Putamen (tissue), 1 donor: ENCODE data around the gene MELTF.
"Not testable (repeated sequence)": the region's sequence is repeated elsewhere in the genome, so short reads cannot be mapped to it uniquely, and the experiment has no call there.

Source experiments
- DNase-seq: peaks from one replicate; pipeline ENCODE4 v3.0.0-alpha.2; 2016; ENCODE audit warnings: low spot score

The MELTF gene

GRCh38 chr3:197029511-197030167 lies at the start of gene MELTF:
Gene MELTF (minus strand): TSS chr3:197029817. CDS start chr3:197029702, 115 bp downstream.
- no peak for DNase-seq

GRCh38 chr3:197076415-197076814 lies 46.8 kb upstream of the MELTF start:
- DNase-seq, result no peak

- DNase-seq, result no peak
Observed at GRCh38 chr3:197068077-197068476, 38.5 kb upstream of the MELTF start.

GRCh38 chr3:197064771-197065170 lies 35.2 kb upstream of the MELTF start:
- no peak for DNase-seq

DNA sequence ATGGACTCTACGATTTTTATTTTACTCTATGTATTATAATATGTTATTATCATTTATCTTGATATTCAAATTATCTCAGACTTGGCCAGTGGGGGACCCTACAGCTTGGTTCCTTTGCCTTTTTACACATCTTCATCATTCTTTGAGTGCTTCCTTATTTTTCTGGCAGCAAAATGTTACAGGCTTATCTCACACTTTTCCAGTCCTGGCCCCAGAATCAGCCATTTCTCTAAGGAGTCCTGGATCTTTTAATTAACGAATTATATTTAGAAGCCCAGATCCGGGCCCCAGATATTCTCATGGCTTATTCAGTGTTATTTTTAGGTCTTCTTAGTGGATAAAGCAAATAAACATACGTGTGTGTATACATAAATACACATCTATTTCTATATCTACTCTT lies 32.8 kb upstream of the MELTF start:
- no peak for DNase-seq

GRCh38 chr3:197051637-197052036 lies 22.0 kb upstream of the MELTF start:
- DNase-seq, result not testable (repeated sequence)

GRCh38 chr3:197050511-197050910 lies 20.9 kb upstream of the MELTF start:
- DNase-seq, result no peak

GRCh38 chr3:197042539-197042938 lies 12.9 kb upstream of the MELTF start:
- DNase-seq, result no peak

- no peak for DNase-seq
Observed at GRCh38 chr3:197041875-197042488, 12.4 kb upstream of the MELTF start.

DNA sequence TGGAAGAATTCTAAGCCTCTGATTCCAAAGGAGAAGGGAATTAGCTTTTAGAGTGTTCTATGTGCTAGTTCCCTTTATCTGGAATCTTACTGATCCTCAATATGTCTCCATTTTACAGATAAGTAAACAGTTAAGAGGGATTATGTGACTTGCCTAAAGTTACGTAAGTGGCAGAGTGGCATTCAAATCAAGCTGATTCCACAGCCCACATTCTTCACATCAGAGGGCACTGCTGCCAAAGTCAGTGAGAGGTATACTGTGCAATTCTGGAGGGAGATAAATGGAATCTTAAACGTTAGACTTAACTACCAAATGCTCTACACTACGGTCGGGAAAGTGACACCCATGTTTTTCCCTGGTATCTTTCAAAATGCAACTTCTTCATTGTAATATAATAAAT lies 11.0 kb upstream of the MELTF start:
- DNase-seq, result no peak

DNA sequence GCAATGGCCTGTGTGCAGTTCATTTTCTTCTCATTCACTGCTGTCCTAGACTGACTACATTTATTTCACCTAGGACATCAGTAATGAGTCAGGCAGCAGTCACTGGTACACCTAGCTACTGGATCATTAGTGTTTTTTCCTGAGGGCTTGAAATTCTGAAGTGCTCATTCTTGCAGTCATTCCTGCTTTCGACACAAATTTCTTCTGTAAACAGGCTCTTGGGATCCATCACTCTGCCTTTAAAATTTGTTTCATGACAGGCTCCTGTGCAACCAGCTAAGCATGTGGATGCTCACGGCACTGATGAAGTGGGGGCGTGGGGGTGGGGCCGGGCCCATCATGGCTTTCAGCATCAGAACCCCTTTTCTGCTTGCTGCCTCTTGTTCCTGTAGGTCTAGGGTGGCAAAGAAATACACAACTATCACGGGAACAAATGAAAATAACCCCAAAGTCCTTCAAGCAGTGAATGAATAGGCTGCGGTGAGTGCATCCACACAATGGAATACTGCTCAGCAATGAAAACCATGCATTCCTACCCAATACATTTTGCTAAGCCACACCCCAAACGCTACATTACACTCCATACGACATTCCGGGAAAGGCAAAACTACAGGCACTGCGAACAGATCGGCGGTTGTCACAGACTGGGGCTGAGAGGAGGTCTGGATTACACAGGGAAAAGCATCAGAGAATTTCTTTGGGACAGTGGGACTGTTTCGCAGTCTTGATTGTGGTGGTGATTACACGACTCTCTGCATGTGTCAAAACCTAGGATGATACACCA lies 9.3 kb upstream of the MELTF start:
- no peak for DNase-seq

DNA sequence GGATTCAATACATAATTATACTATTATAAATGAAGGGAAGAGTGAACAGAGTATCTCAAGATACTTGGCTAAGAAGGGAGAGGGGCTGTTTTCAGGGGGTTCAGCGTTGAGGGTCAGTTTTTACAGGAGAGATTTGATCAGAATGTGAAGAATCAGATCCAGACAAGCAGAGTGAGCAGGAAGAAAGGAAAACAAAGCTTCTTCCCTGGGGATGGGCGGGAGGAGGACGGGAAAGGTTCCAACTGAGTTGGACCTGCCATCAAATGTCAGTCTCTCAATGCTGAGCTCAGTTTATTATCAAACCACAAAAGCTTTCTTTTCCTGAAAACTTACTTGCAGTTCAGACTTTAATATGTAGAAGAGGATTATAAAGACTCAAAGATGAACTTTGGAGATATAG lies 6.0 kb upstream of the MELTF start:
- no peak for DNase-seq

DNA sequence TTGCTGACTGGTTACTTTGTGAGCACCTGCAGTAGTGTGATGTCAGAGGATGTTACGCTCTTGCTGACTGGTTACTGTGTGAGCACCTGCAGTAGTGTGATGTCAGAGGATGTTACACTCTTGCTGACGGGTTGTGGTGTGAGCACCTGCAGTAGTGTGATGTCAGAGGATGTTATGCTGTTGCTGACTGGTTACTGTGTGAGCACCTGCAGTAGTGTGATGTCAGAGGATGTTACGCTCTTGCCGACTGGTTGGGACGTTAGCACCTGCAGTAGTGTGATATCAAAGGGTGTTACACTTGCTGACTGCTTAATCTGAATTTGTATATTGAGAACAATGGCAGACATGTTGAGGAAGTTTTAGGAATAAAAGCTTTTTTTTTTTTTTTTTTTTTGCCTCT lies 5.2 kb upstream of the MELTF start:
- DNase-seq, result not testable (repeated sequence)

- DNase-seq, result not testable (repeated sequence)
Observed at GRCh38 chr3:197033764-197034163, 4.1 kb upstream of the MELTF start.

DNA sequence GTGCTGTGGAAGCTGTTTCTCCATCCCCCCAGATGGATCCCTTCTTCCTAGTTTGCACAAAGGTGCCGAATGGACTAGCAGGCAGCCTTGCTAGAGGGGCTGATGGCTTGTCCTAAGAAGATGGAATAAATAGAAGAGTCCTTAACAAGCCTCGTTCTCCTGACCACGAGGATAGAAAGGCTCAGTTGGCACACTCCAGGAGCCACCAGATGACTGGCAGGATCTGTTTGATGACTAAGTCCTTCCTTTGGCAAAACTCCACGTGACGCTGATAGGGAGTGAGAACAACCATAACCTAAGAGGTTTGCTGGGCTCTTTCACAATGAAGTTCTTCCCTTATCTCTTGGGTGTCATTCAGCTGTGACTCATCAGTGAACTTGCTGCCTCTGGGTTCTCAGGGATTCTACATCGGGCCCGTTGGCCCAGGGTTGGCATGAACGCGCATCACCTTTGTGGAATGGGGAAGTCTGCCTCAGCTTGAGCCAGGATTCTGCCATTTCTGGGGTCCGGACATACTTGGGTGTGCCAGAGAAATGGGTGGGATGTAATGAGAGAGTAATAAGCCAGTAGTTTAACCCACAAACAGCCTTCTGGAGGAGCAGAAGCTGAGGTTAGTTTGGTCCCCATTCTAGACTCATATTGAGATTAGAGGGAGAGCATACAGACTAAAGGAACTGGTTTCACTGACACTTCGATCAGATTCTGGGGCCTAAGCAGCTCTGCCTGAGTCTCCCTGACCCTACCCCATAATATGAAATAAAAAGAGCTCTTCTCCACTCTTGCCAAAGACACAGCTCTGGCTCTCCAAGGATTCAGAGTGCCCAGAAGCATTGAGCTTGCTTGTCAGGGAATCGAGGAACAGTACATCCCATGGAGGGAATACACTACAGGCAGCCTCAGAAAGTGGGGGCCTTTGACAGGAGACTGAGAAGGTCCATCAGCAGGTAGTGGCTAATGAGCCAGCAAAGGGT lies 2.0 kb upstream of the MELTF start:
- peak; percentile 24 for DNase-seq

DNA sequence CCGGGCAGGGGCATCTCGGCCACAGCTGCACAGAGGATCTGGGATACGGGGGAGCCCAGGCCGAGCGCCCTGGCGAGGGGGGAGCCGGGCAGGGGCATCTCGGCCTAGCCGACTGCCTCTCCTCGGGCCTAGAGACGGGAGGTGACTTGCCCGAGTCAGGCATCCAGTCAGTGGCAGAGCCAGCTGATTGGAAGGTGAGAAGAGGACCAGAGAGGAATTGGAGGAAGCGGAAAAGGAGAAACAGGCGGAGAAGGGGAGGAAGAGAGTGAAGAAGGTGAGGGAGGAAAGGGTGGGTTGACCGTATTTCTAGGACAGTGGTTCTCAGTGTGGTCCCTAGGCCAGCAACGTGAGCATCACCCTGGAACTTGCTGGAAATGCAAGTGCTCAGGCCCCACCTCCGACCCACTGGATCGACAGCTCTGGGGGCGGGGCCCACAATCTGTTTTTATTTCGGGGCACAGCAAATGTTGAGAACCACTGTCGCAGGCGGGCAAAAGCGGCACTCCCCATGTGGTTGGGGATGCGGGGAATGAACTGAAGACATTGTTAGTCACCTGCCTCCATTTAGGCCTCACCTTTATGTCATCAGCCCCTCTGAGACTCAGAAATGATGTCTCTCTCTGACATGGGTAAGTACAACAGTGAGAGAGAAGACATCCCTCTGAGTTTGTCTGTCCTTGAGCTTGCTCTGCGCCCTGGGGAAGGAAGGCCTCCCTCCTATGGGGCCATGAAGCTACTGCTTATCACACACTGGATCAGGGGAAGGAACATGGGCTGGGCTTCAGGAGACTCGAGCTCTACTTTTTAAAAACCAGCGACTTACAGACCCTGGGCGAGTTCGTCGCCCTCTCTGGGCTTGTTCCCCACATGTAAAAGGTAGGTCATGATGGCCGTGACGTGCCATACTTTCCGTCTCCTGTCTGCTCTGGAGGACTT lies 1.0 kb upstream of the MELTF start:
- no peak for DNase-seq

- DNase-seq, result no peak
Observed at GRCh38 chr3:197028728-197029510, 698 bp downstream of the MELTF start.

DNA sequence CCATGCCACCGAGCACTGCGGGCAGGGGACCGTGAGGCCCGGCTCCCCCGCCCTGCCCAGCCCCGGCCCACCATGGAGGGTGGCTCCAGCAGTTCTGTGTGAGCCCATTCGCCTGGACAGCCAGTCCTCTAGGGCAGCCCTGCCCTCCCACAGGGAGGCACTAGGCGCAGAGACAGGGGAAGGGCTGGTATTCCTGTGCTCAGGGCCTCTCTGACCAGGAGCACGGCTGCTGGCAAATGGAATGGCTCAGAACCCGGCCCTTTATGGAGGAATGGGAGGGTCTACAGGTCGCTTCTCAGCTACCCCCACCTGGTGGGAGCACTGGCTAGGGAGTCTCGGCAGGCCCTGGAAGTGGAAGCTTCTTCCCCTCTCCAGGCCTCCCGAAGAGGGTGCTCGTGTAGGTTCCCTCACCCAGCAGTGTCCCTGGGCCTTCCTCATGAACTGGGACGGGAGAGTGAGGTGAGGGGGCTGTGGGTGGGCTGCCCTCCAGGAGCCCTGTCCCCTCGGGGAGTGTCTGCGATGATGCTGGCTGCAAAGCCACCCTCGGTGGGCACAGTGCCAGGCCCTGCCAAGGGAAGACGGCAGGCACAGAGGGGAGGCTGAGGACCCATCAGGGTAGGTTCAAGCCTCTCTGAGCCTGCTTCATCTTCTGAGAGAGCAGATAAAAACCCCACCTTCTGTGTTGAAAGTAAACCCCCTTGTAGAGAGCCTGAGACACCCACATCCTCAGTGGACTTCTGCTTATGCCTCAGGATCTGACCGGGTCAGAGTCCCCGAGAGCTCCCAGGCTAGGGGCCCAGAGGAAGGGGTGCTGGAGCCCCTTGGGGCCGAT lies 1.5 kb downstream of the MELTF start:
- DNase-seq, result no peak
